Osteoblast (primary cell): ENCODE results near the gene EYA3. TPM values are rescaled to one million over a fixed set of nuclear protein-coding genes. Genes with fewer than 3 reads are reported as not detected.

ENCODE experiments used
- DNase-seq: peaks from one replicate; pipeline ENCODE4 v3.0.0; 2011; ENCODE audit warnings: low spot score, mixed read lengths; ENCODE audit not compliant: insufficient read length; ENCODE audit errors: missing footprints
- H2AFZ ChIP-seq: 2 replicates; pipeline ENCODE4 v1.6.0; 2011; ENCODE audit warnings: mild to moderate bottlenecking, low read length
- H3K27ac ChIP-seq: 2 replicates; pipeline ENCODE4 v1.5.1; 2011; ENCODE audit warnings: mild to moderate bottlenecking, low read depth, low read length, moderate library complexity
- H3K27me3 ChIP-seq: 2 replicates; pipeline ENCODE4 v1.6.0; 2012; ENCODE audit warnings: mild to moderate bottlenecking, control low read depth, inconsistent platforms, low read length, moderate library complexity; ENCODE audit not compliant: insufficient read depth
- H3K36me3 ChIP-seq: 2 replicates; pipeline ENCODE4 v1.5.1; 2011; ENCODE audit warnings: mild to moderate bottlenecking, low read length, control low read depth, moderate library complexity; ENCODE audit not compliant: insufficient read depth
- H3K4me1 ChIP-seq: 2 replicates; pipeline ENCODE4 v1.5.1; 2011; ENCODE audit warnings: mild to moderate bottlenecking, low read length, control low read depth, moderate library complexity; ENCODE audit not compliant: insufficient read depth
- H3K4me2 ChIP-seq: 2 replicates; pipeline ENCODE4 v1.6.0; 2011; ENCODE audit warnings: mild to moderate bottlenecking, low read length; ENCODE audit not compliant: insufficient read depth
- H3K4me3 ChIP-seq: fragments of 200-600 bp; sonication (generic); 3 replicates; pipeline ENCODE4 v1.5.1; 2012; ENCODE audit warnings: mild to moderate bottlenecking, low read length, inconsistent platforms; ENCODE audit not compliant: insufficient read depth
- H3K79me2 ChIP-seq: 2 replicates; pipeline ENCODE4 v1.6.0; 2012; ENCODE audit warnings: mild to moderate bottlenecking, low read length, control low read depth, inconsistent platforms; ENCODE audit not compliant: insufficient read depth
- H3K9me3 ChIP-seq: 2 replicates; pipeline ENCODE4 v1.5.1; 2011; ENCODE audit warnings: low read depth, low read length, control low read depth
- H4K20me1 ChIP-seq: 2 replicates; pipeline ENCODE4 v1.6.0; 2012; ENCODE audit warnings: mild to moderate bottlenecking, low read length, control low read depth; ENCODE audit not compliant: insufficient read depth
- total RNA-seq: library from RNA; depleted of rRNA; stranded (reverse); fragments of >200 nt; gene quantifications from 2 replicates; pipeline ENCODE4 v1.2.3, GENCODE V29; 2012
- TF ChIP-seq, protein P1 (sequence below): IDR thresholded peaks from 2 replicates; pipeline ENCODE4 v1.5.1; 2011; ENCODE audit warnings: mild to moderate bottlenecking, low read depth, low read length, moderate library complexity; ENCODE audit errors: extremely low read depth

EYA3 gene
- total RNA-seq, 1 donor, result 10.9 TPM

DNA sequence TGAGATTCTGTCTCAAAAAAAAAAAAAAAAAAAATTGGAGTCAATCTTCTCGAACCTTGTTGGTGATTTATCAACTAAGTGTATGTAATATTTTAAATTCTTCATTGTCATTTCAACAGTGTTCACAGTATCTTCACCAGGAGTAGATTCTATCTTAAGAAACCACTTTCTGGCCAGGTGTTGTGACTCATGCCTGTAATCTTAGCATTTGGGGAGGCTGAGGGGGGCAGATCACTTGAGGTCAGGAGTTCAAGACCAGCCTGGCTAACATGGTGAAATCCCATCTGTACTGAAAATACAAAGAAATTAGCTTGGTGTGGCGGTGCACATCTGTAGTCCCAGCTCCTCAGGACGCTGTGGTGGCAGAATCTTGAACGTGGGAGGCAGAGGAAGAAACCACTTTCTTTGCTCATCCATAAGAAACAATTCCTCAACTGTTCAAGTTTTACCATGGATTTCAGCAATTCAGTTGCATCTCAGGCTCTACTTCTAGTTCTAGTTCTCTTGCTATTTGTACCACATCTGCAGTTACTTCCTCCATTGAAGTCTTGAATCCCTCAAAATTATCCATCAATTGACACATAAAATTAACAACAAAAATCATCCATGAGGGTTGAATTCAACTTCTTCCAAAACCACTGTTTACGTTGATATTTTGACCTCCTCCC, 30.4 kb upstream of the EYA3 start:
- TF ChIP-seq, protein P1, sequence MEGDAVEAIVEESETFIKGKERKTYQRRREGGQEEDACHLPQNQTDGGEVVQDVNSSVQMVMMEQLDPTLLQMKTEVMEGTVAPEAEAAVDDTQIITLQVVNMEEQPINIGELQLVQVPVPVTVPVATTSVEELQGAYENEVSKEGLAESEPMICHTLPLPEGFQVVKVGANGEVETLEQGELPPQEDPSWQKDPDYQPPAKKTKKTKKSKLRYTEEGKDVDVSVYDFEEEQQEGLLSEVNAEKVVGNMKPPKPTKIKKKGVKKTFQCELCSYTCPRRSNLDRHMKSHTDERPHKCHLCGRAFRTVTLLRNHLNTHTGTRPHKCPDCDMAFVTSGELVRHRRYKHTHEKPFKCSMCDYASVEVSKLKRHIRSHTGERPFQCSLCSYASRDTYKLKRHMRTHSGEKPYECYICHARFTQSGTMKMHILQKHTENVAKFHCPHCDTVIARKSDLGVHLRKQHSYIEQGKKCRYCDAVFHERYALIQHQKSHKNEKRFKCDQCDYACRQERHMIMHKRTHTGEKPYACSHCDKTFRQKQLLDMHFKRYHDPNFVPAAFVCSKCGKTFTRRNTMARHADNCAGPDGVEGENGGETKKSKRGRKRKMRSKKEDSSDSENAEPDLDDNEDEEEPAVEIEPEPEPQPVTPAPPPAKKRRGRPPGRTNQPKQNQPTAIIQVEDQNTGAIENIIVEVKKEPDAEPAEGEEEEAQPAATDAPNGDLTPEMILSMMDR, result no peak
- no peaks in the 10 kb centered on the region for H3K36me3 ChIP-seq
- H4K20me1 ChIP-seq, result no peaks in the 10 kb centered on the region
- no peak for DNase-seq
- no peak overlapping the region for H3K4me3 ChIP-seq
- no peak overlapping the region for H3K4me2 ChIP-seq
- no peak overlapping the region for H2AFZ ChIP-seq
- peaks cover 18% of the 10 kb centered on the region for H3K4me1 ChIP-seq
- H3K27ac ChIP-seq, result no peak overlapping the region
- H3K27me3 ChIP-seq, result no peaks in the 10 kb centered on the region
- no peaks in the 10 kb centered on the region for H3K9me3 ChIP-seq
- no peaks in the 10 kb centered on the region for H3K79me2 ChIP-seq

DNA sequence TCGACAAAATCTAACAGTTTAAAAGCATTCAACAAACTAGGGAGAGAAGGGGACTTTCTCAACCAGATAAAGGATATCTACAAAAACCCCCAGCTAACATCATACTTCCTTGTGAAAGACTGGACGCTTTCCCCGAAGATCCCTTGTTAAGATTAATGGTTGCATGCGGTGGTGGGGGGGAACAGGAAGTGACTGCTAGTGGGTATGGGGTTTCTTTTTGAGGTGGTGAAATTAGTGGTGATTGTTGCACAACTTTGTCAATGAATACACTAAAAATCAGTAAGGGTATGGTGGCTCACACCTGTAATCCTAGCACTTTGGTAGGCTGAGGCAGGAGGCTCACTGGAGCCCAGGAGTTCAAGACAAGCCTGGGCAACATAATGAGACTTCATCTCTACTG, 26.9 kb upstream of the EYA3 start:
- Histone ChIP-seq H3K79me2 (no peaks in the 10 kb centered on the region), H4K20me1 (no peaks in the 10 kb centered on the region), H3K36me3 (no peaks in the 10 kb centered on the region), H3K27ac (no peak overlapping the region), H2AFZ (no peak overlapping the region), H3K4me3 (no peak overlapping the region), H3K4me2 (no peak overlapping the region), H3K9me3 (no peaks in the 10 kb centered on the region), H3K4me1 (peaks cover 10% of the 10 kb centered on the region), H3K27me3 (no peaks in the 10 kb centered on the region)
- no peak for DNase-seq
- TF ChIP-seq, protein P1, result no peak

DNA sequence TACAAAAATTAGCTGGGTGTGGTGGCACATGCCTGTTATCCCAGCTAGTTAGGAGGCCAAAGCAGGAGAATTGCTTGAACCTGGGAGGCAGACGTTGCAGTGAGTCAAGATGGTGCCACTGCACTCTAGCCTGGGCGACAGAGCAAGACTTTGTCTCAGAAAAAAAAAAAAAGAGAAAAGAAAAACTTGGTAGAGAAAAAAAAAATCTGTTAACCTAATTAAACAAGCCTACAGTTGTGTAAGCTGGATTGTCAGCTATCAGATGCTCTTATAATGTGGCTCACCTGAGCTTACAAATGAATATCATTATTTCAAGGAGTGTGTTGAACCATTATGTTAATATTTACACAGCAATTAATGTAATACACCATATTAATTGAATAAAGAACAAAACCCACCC, 26.4 kb upstream of the EYA3 start:
- no peak for DNase-seq
- H3K9me3 ChIP-seq, result no peaks in the 10 kb centered on the region
- H3K4me1 ChIP-seq, result peaks cover 10% of the 10 kb centered on the region
- no peak overlapping the region for H3K27ac ChIP-seq
- H3K4me2 ChIP-seq, result no peak overlapping the region
- H3K4me3 ChIP-seq, result no peak overlapping the region
- no peaks in the 10 kb centered on the region for H4K20me1 ChIP-seq
- H2AFZ ChIP-seq, result no peak overlapping the region
- no peaks in the 10 kb centered on the region for H3K79me2 ChIP-seq
- no peaks in the 10 kb centered on the region for H3K36me3 ChIP-seq
- TF ChIP-seq, protein P1, result no peak
- no peaks in the 10 kb centered on the region for H3K27me3 ChIP-seq

DNA sequence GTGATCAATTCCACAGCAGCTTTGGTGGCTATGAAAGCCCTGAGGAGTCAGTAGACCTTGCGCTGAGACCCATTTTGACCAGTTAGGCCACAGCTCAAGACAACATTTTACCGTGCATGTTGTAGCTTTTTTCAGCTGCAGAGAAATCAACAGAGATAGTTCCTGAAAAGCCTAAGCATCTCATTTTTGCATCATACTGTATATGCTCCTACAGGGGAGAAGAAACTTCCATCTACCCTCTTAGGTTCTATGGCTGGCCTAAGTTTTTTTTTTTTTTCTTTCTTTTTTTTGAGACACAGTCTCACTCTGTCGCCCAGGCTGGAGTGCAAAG, 24.8 kb upstream of the EYA3 start:
- DNase-seq, result no peak
- H3K27ac ChIP-seq, result peak overlapping the region; percentile 47

More for the DNA sequence above, 24.8 kb upstream of the EYA3 start:
- H3K4me1 ChIP-seq, result peaks cover 10% of the 10 kb centered on the region
- H3K36me3 ChIP-seq, result no peaks in the 10 kb centered on the region
- H3K79me2 ChIP-seq, result no peaks in the 10 kb centered on the region
- no peak overlapping the region for H3K4me3 ChIP-seq
- H4K20me1 ChIP-seq, result no peaks in the 10 kb centered on the region
- no peaks in the 10 kb centered on the region for H3K9me3 ChIP-seq
- no peaks in the 10 kb centered on the region for H3K27me3 ChIP-seq
- peak overlapping the region; percentile 93 for H2AFZ ChIP-seq
- peak overlapping the region; percentile 56 for H3K4me2 ChIP-seq
- TF ChIP-seq, protein P1, result peak; percentile 19
